SK-N-SH (cell line): ENCODE results near the gene SEMA3C. TPM values are rescaled to one million over a fixed set of nuclear protein-coding genes. Genes with fewer than 3 reads are reported as not detected.
A peak's percentile ranks its signal among the peaks of the same experiment; 100 is the strongest.

Experiments
- CTCF ChIA-PET: fragments of 300-600, 350-600 bp; formaldehyde crosslinking; extraction: SDS; loops from one replicate; lab custom pipeline; 2021; lab: Yijun Ruan, JAX
- POLR2A ChIA-PET: fragments of 350-600 bp; sonication (Branson Sonifier 250); formaldehyde crosslinking; extraction: SDS; loops from one replicate; lab custom pipeline; 2020; ENCODE audit warnings: antibody characterized with exemption, inconsistent platforms; lab: Yijun Ruan, JAX
- DNase-seq: peaks from one replicate; pipeline ENCODE4 v3.0.0; 2012
- H2AFZ ChIP-seq: fragments of 200-600 bp; sonication (generic); 2 replicates; pipeline ENCODE4 v1.8.1; 2016; ENCODE audit warnings: antibody characterized with exemption, mild to moderate bottlenecking, low read depth
- H3F3A ChIP-seq: fragments of 200-600 bp; sonication (generic); replicated peaks from 2 replicates; pipeline ENCODE3; 2016; ENCODE audit warnings: antibody characterized with exemption, mild to moderate bottlenecking; ENCODE audit not compliant: insufficient read depth
- H3K27ac ChIP-seq, 2 experiments: fragments of 200-500 bp in 1 of 2; fragments of 200-600 bp in 1 of 2; sonication (Bioruptor generic) in 1 of 2; sonication (generic), shearing (Covaris generic) in 1 of 2; 2 replicates each; pipeline versions ENCODE4 v1.5.1 to v1.6.1; 2014 to 2016; ENCODE audit warnings: low read depth in 2 of 2, inconsistent platforms in 1 of 2, low read length in 1 of 2, mild to moderate bottlenecking in 1 of 2, mixed read lengths in 1 of 2
- H3K27me3 ChIP-seq: fragments of 200-600 bp; sonication (generic), shearing (Covaris generic); 2 replicates; pipeline ENCODE4 v1.6.1; 2016; ENCODE audit warnings: mixed run types; ENCODE audit not compliant: insufficient read depth
- H3K36me3 ChIP-seq, 2 experiments: fragments of 200-500 bp in 1 of 2; fragments of 200-600 bp in 1 of 2; sonication (Bioruptor generic) in 1 of 2; sonication (generic) in 1 of 2; replicated peaks in 1 of 2; 2 replicates each; pipeline versions ENCODE3 to v1.5.1; 2014 to 2016; ENCODE audit warnings: low read length in 1 of 2, mild to moderate bottlenecking in 1 of 2; ENCODE audit not compliant: insufficient read depth in 2 of 2, control insufficient read depth in 1 of 2
- H3K4me1 ChIP-seq, 2 experiments: fragments of 200-500 bp in 1 of 2; fragments of 200-600 bp in 1 of 2; sonication (Bioruptor generic) in 1 of 2; sonication (generic), shearing (Covaris generic) in 1 of 2; 2 replicates each; pipeline versions ENCODE4 v1.5.1 to v1.6.1; 2014 to 2016; ENCODE audit warnings: low read depth in 1 of 2, low read length in 1 of 2, mixed run types in 1 of 2; ENCODE audit not compliant: insufficient read depth in 2 of 2, control insufficient read depth in 1 of 2
- H3K4me2 ChIP-seq: fragments of 200-600 bp; sonication (generic), shearing (Covaris generic); 2 replicates; pipeline ENCODE4 v1.6.1; 2017; ENCODE audit warnings: mixed run types
- H3K4me3 ChIP-seq, 2 experiments: fragments of 200-500 bp in 1 of 2; fragments of 200-600 bp in 1 of 2; sonication (Bioruptor generic) in 1 of 2; sonication (generic), shearing (Covaris generic) in 1 of 2; 2 replicates each; pipeline versions ENCODE4 v1.5.1 to v1.8.1; 2014 to 2016; ENCODE audit warnings: low read depth in 2 of 2, inconsistent platforms in 1 of 2, low read length in 1 of 2, mild to moderate bottlenecking in 1 of 2, mixed read lengths in 1 of 2, moderate library complexity in 1 of 2
- H3K79me2 ChIP-seq: fragments of 200-600 bp; sonication (generic); 2 replicates; pipeline ENCODE4 v1.8.1; 2017; ENCODE audit warnings: mild to moderate bottlenecking; ENCODE audit not compliant: insufficient read depth
- H3K9ac ChIP-seq: fragments of 200-600 bp; sonication (generic); 2 replicates; pipeline ENCODE4 v1.6.1; 2017; ENCODE audit warnings: mixed run types
- H3K9me2 ChIP-seq: fragments of 200-600 bp; sonication (generic); 2 replicates; pipeline ENCODE4 v1.6.1; 2017; ENCODE audit warnings: mixed run types
- H3K9me3 ChIP-seq: fragments of 200-600 bp; sonication (generic); 2 replicates; pipeline ENCODE4 v1.6.1; 2017; ENCODE audit warnings: mixed run types, mild to moderate bottlenecking, moderate library complexity
- H4K20me1 ChIP-seq: fragments of 200-600 bp; sonication (generic); 2 replicates; pipeline ENCODE4 v1.6.1; 2017; ENCODE audit warnings: mild to moderate bottlenecking, mixed run types; ENCODE audit not compliant: insufficient read depth
- ELF1 ChIP-seq: IDR thresholded peaks from 2 replicates; pipeline ENCODE4 v1.4.0; 2012
- EP300 ChIP-seq, 2 experiments: IDR thresholded peaks; 2 replicates each; pipeline versions ENCODE4 v1.4.0 to v1.6.1; 2012; ENCODE audit warnings: borderline replicate concordance in 1 of 2, low read depth in 1 of 2, low read length in 1 of 2
- FOSL2 ChIP-seq: IDR thresholded peaks from 2 replicates; pipeline ENCODE4 v1.4.0; 2012; ENCODE audit warnings: low read depth, mild to moderate bottlenecking, moderate library complexity, borderline replicate concordance
- FOXJ3 ChIP-seq: sonication (generic); formaldehyde crosslinking; IDR thresholded peaks from 2 replicates; pipeline ENCODE4 v1.5.1; 2020; ENCODE audit warnings: mild to moderate bottlenecking, missing genetic modification reagents
- FOXM1 ChIP-seq: IDR thresholded peaks from 2 replicates; pipeline ENCODE4 v1.4.0; 2012; ENCODE audit warnings: low read depth, mild to moderate bottlenecking
- GATA2 ChIP-seq: sonication (generic); formaldehyde crosslinking; IDR thresholded peaks from 2 replicates; pipeline ENCODE4 v1.5.0; 2020; ENCODE audit warnings: mild to moderate bottlenecking, missing genetic modification reagents
- MEF2A ChIP-seq: IDR thresholded peaks from 2 replicates; pipeline ENCODE4 v1.4.0; 2012; ENCODE audit warnings: low read depth, borderline replicate concordance
- NFIC ChIP-seq: IDR thresholded peaks from 2 replicates; pipeline ENCODE4 v1.4.0; 2012; ENCODE audit warnings: borderline replicate concordance
- NRF1 ChIP-seq: IDR thresholded peaks from 2 replicates; pipeline ENCODE4 v1.6.1; 2012; ENCODE audit warnings: low read depth, mild to moderate bottlenecking, low read length
- POLR2AphosphoS5 ChIP-seq: IDR thresholded peaks from 2 replicates; pipeline ENCODE4 v1.6.1; 2012; ENCODE audit warnings: low read depth, low read length
- RXRA ChIP-seq: IDR thresholded peaks from 2 replicates; pipeline ENCODE4 v1.4.0; 2012; ENCODE audit warnings: low read depth, mild to moderate bottlenecking, borderline replicate concordance
- SIN3A ChIP-seq: IDR thresholded peaks from 2 replicates; pipeline ENCODE4 v1.6.1; 2012; ENCODE audit warnings: low read depth, mild to moderate bottlenecking, low read length, moderate library complexity, borderline replicate concordance
- TEAD4 ChIP-seq: IDR thresholded peaks from 2 replicates; pipeline ENCODE4 v1.4.0; 2012; ENCODE audit warnings: mild to moderate bottlenecking, borderline replicate concordance; ENCODE audit not compliant: insufficient read depth
- YY1 ChIP-seq: IDR thresholded peaks from 2 replicates; pipeline ENCODE4 v1.4.0; 2012; ENCODE audit warnings: low read depth, mild to moderate bottlenecking
- WGBS: methylation state at CpG from one replicate; pipeline ENCODE4 v1.1.6; 2017; ENCODE audit warnings: low lambda C conversion rate; 5-methylcytosine and 5-hydroxymethylcytosine counted together
- polyA plus RNA-seq, 3 experiments: library from polyadenylated mRNA; depleted of rRNA; stranded (reverse); fragments of >200 nt; gene quantifications; 2 replicates each; pipeline ENCODE4 v1.2.3, GENCODE V29; 2012
- TF ChIP-seq, protein P1 (sequence below): IDR thresholded peaks from 2 replicates; pipeline ENCODE4 v1.4.0; 2012; ENCODE audit warnings: low read depth
- TF ChIP-seq, protein P2 (sequence below): IDR thresholded peaks from 2 replicates; pipeline ENCODE4 v1.4.0; 2012; ENCODE audit warnings: low read depth, borderline replicate concordance
- TF ChIP-seq, protein P3 (sequence below): IDR thresholded peaks from 2 replicates; pipeline ENCODE4 v1.4.0; 2012; ENCODE audit warnings: low read depth, borderline replicate concordance
- TF ChIP-seq, protein P4 (sequence below): IDR thresholded peaks from 2 replicates; pipeline ENCODE4; 2012
- TF ChIP-seq, protein P5 (sequence below): fragments of 200-600 bp; sonication (generic); IDR thresholded peaks from 2 replicates; pipeline ENCODE4 v1.6.1; 2017; ENCODE audit warnings: antibody characterized with exemption, mild to moderate bottlenecking, moderate library complexity

Gene SEMA3C
- polyA plus RNA-seq, 1 of the 3 experiments (the other 2 are of a cell fraction), result 51.1 TPM

DNA sequence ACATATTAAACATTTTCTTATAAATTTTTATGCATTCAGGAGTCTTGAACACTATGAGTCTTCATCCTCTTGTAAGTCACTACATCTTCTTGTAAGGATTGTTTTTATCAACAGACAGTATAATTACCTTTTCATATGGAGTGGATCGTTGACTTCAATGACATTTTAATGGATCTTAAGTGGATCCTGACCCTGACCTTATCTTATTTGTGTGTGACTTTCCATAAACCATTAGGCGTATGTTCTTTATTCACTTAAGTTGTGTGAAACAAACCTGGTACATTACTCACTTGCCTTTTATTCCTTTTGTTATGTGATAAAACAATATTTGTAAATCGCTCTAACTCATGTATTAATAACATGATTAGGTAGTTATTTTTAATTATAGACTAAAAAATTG, 18.5 kb upstream of the SEMA3C start:
- DNase-seq, result peak; percentile 37
- ChIA-PET CTCF (interaction anchor here (1.7 kb wide), 1 partner anchor 520 kb away, joined by 5 read pairs; no protein-coding TSS in a partner anchor), POLR2A (no interaction called here)
- Histone ChIP-seq H3K4me2 (no peak overlapping the region), H3K79me2 (no peaks in the 10 kb centered on the region), H3K27me3 (no peaks in the 10 kb centered on the region), H2AFZ (no peak overlapping the region), H3K9me3 (no peaks in the 10 kb centered on the region), H3K9me2 (no peaks in the 10 kb centered on the region), H3K4me1 (peaks cover 0 to 15% of the 10 kb centered on the region in 2 experiments; a peak in 2 of 4 replicates), H3K4me3 (no peak overlapping the region), H3K9ac (no peak overlapping the region), H3K27ac (no peak overlapping the region), H3F3A (peaks cover 18% of the 10 kb centered on the region), H3K36me3 (no peaks in the 10 kb centered on the region), H4K20me1 (no peaks in the 10 kb centered on the region)
- WGBS, result 79% methylated on average over 3 of the region's 3 CpGs
- TF ChIP-seq GATA2, result no peak
- TF ChIP-seq MEF2A, result no peak
- no peak for TF ChIP-seq FOXM1
- TF ChIP-seq, protein P1, sequence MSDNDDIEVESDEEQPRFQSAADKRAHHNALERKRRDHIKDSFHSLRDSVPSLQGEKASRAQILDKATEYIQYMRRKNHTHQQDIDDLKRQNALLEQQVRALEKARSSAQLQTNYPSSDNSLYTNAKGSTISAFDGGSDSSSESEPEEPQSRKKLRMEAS, result no peak
- TF ChIP-seq ELF1, result no peak
- TF ChIP-seq YY1, result no peak
- no peak for TF ChIP-seq RXRA
- TF ChIP-seq, protein P2, sequence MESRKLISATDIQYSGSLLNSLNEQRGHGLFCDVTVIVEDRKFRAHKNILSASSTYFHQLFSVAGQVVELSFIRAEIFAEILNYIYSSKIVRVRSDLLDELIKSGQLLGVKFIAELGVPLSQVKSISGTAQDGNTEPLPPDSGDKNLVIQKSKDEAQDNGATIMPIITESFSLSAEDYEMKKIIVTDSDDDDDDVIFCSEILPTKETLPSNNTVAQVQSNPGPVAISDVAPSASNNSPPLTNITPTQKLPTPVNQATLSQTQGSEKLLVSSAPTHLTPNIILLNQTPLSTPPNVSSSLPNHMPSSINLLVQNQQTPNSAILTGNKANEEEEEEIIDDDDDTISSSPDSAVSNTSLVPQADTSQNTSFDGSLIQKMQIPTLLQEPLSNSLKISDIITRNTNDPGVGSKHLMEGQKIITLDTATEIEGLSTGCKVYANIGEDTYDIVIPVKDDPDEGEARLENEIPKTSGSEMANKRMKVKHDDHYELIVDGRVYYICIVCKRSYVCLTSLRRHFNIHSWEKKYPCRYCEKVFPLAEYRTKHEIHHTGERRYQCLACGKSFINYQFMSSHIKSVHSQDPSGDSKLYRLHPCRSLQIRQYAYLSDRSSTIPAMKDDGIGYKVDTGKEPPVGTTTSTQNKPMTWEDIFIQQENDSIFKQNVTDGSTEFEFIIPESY, result no peak
- TF ChIP-seq TEAD4, result no peak
- TF ChIP-seq, protein P3, sequence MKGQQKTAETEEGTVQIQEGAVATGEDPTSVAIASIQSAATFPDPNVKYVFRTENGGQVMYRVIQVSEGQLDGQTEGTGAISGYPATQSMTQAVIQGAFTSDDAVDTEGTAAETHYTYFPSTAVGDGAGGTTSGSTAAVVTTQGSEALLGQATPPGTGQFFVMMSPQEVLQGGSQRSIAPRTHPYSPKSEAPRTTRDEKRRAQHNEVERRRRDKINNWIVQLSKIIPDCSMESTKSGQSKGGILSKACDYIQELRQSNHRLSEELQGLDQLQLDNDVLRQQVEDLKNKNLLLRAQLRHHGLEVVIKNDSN, result no peak
- TF ChIP-seq, protein P4, sequence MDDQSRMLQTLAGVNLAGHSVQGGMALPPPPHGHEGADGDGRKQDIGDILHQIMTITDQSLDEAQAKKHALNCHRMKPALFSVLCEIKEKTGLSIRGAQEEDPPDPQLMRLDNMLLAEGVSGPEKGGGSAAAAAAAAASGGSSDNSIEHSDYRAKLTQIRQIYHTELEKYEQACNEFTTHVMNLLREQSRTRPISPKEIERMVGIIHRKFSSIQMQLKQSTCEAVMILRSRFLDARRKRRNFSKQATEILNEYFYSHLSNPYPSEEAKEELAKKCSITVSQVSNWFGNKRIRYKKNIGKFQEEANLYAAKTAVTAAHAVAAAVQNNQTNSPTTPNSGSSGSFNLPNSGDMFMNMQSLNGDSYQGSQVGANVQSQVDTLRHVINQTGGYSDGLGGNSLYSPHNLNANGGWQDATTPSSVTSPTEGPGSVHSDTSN, result no peak
- no peak for TF ChIP-seq NFIC
- TF ChIP-seq NRF1, result no peak
- TF ChIP-seq POLR2AphosphoS5, result no peak
- TF ChIP-seq, protein P5, sequence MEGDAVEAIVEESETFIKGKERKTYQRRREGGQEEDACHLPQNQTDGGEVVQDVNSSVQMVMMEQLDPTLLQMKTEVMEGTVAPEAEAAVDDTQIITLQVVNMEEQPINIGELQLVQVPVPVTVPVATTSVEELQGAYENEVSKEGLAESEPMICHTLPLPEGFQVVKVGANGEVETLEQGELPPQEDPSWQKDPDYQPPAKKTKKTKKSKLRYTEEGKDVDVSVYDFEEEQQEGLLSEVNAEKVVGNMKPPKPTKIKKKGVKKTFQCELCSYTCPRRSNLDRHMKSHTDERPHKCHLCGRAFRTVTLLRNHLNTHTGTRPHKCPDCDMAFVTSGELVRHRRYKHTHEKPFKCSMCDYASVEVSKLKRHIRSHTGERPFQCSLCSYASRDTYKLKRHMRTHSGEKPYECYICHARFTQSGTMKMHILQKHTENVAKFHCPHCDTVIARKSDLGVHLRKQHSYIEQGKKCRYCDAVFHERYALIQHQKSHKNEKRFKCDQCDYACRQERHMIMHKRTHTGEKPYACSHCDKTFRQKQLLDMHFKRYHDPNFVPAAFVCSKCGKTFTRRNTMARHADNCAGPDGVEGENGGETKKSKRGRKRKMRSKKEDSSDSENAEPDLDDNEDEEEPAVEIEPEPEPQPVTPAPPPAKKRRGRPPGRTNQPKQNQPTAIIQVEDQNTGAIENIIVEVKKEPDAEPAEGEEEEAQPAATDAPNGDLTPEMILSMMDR, result no peak
- no peak for TF ChIP-seq SIN3A
- no peak for TF ChIP-seq EP300 (IDR thresholded peaks at IDR 0.05; ENCODE audit: borderline replicate concordance in 1 of 2, low read depth in 1 of 2, low read length in 1 of 2)
- TF ChIP-seq FOSL2, result no peak
- no peak for TF ChIP-seq FOXJ3 (CRISPR knock-in tag)
